HEK293 (cell line): Measurements from ENCODE around the gene NDC1.
"Not testable (repeated sequence)": the region's sequence is repeated elsewhere in the genome, so short reads cannot be mapped to it uniquely, and the experiment has no call there.

Experiments
- CTCF ChIA-PET: fragments of 350-600 bp; formaldehyde crosslinking; extraction: SDS; loops from one replicate; lab custom pipeline; 2021; ENCODE audit warnings: antibody characterized with exemption; lab: Yijun Ruan, JAX
- POLR2A ChIA-PET: fragments of 300-600 bp; formaldehyde crosslinking; extraction: SDS; loops from one replicate; lab custom pipeline; 2020; ENCODE audit warnings: antibody characterized with exemption, inconsistent platforms; lab: Yijun Ruan, JAX
- H3K27ac ChIP-seq: fragments of 200-500 bp; sonication (Bioruptor generic); 2 replicates; pipeline ENCODE4 v1.5.1; 2014; ENCODE audit warnings: low read depth, low read length, control low read depth, inconsistent platforms; ENCODE audit errors: extremely low read depth
- H3K36me3 ChIP-seq, 2 experiments: fragments of 200-500 bp in 1 of 2; sonication (Bioruptor generic) in 1 of 2; 1 replicate in 1 of 2; 2 replicates in 1 of 2; pipeline ENCODE4 v1.5.1; 2014 to 2017; ENCODE audit warnings: inconsistent platforms in 2 of 2, low read length in 2 of 2; ENCODE audit not compliant: control insufficient read depth in 2 of 2, insufficient read depth in 1 of 2
- H3K4me1 ChIP-seq: fragments of 200-500 bp; sonication (Bioruptor generic); 2 replicates; pipeline ENCODE4 v1.5.1; 2014; ENCODE audit warnings: mild to moderate bottlenecking, low read length, inconsistent platforms; ENCODE audit not compliant: control insufficient read depth, insufficient read depth
- H3K4me3 ChIP-seq: 2 replicates; pipeline ENCODE4 v1.5.1; 2011; ENCODE audit warnings: low read depth, mild to moderate bottlenecking, control low read depth, low read length, moderate library complexity
- H3K9me3 ChIP-seq: fragments of 200-500 bp; sonication (Bioruptor generic); 2 replicates; pipeline ENCODE4 v1.5.1; 2014; ENCODE audit warnings: low read depth, low read length, inconsistent platforms; ENCODE audit not compliant: control insufficient read depth, insufficient read depth
- KLF17 ChIP-seq: fragments of 450-650 bp; formaldehyde crosslinking; IDR thresholded peaks from 2 replicates; pipeline ENCODE4 v1.5.1; 2016; ENCODE audit warnings: missing biosample characterization, missing genetic modification characterization
- PRDM10 ChIP-seq: fragments of 450-650 bp; formaldehyde crosslinking; IDR thresholded peaks from 2 replicates; pipeline ENCODE4 v1.5.1; 2016; ENCODE audit warnings: missing biosample characterization, missing genetic modification characterization
- ZFP37 ChIP-seq: fragments of 450-650 bp; formaldehyde crosslinking; IDR thresholded peaks from 2 replicates; pipeline ENCODE4 v1.5.1; 2016; ENCODE audit warnings: missing biosample characterization, missing genetic modification characterization
- ZNF140 ChIP-seq: fragments of 450-650 bp; formaldehyde crosslinking; IDR thresholded peaks from 2 replicates; pipeline ENCODE4 v1.5.1; 2016; ENCODE audit warnings: missing biosample characterization, missing genetic modification characterization
- ZNF174 ChIP-seq: fragments of 450-650 bp; formaldehyde crosslinking; IDR thresholded peaks from 2 replicates; pipeline ENCODE4 v1.5.0; 2017; ENCODE audit warnings: missing biosample characterization, mild to moderate bottlenecking, missing genetic modification characterization
- ZNF221 ChIP-seq: fragments of 450-650 bp; formaldehyde crosslinking; IDR thresholded peaks from 2 replicates; pipeline ENCODE4 v1.5.1; 2017; ENCODE audit warnings: missing biosample characterization, missing genetic modification characterization, borderline replicate concordance
- ZNF239 ChIP-seq: fragments of 450-650 bp; formaldehyde crosslinking; IDR thresholded peaks from 2 replicates; pipeline ENCODE4 v1.5.1; 2016; ENCODE audit warnings: missing biosample characterization, missing genetic modification characterization
- ZNF433 ChIP-seq: fragments of 450-650 bp; formaldehyde crosslinking; IDR thresholded peaks from 2 replicates; pipeline ENCODE4 v1.5.1; 2016; ENCODE audit warnings: missing biosample characterization, missing genetic modification characterization, low read depth
- ZNF544 ChIP-seq: fragments of 450-650 bp; formaldehyde crosslinking; IDR thresholded peaks from 2 replicates; pipeline ENCODE4 v1.5.0; 2017; ENCODE audit warnings: missing biosample characterization, missing genetic modification characterization
- ZNF558 ChIP-seq: fragments of 450-650 bp; formaldehyde crosslinking; IDR thresholded peaks from 2 replicates; pipeline ENCODE4 v1.5.1; 2016; ENCODE audit warnings: missing biosample characterization, missing genetic modification characterization
- ZNF561 ChIP-seq: fragments of 450-650 bp; IDR thresholded peaks from 2 replicates; pipeline ENCODE4 v1.5.1; 2018; ENCODE audit warnings: missing biosample characterization, missing genetic modification characterization, borderline replicate concordance
- ZNF664 ChIP-seq: fragments of 450-650 bp; formaldehyde crosslinking; IDR thresholded peaks from 2 replicates; pipeline ENCODE4 v1.5.1; 2016; ENCODE audit warnings: missing biosample characterization, missing genetic modification characterization

NDC1 gene

GRCh38 chr1:53822931-53823330 lies 15.2 kb downstream of the NDC1 start:
- H3K9me3 ChIP-seq, result no peaks in the 10 kb centered on the region
- ChIA-PET POLR2A (no interaction called here), CTCF (interaction anchor here (0.9 to 1.5 kb wide), 2 partner anchors 11 to 337 kb away, joined by 3 to 8 read pairs; no protein-coding TSS in a partner anchor)
- no peak for TF ChIP-seq ZNF221 (tag by site-specific recombination)
- H3K27ac ChIP-seq, result no peak overlapping the region
- no peaks in the 10 kb centered on the region for H3K4me1 ChIP-seq
- H3K36me3 ChIP-seq, result peaks cover 42 to 74% of the 10 kb centered on the region in 2 experiments
- H3K4me3 ChIP-seq, result no peak overlapping the region

- H3K4me3 ChIP-seq, result no peak overlapping the region
- H3K36me3 ChIP-seq, result peaks cover 44 to 71% of the 10 kb centered on the region in 2 experiments
- H3K9me3 ChIP-seq, result no peaks in the 10 kb centered on the region
- no peak overlapping the region for H3K27ac ChIP-seq
- no peak for TF ChIP-seq ZFP37 (tag by site-specific recombination)
- no peak for TF ChIP-seq ZNF239 (tag by site-specific recombination)
- peak; percentile 56 for TF ChIP-seq PRDM10
- TF ChIP-seq ZNF174 (tag by site-specific recombination), result no peak
- no peaks in the 10 kb centered on the region for H3K4me1 ChIP-seq
- CTCF ChIA-PET, result interaction anchor here (0.6 to 1.0 kb wide), 2 partner anchors 8 to 11 kb away, joined by 3 read pairs; no protein-coding TSS in a partner anchor
- POLR2A ChIA-PET, result interaction anchor here (0.5 kb wide), 1 partner anchor 49 kb away, joined by 5 read pairs; no protein-coding TSS in a partner anchor
These were observed 16.7 kb downstream of the NDC1 start for GRCh38 chr1:53821380-53821779.

- POLR2A ChIA-PET, result no interaction called here
These were observed 18.7 kb downstream of the NDC1 start for GRCh38 chr1:53819387-53819786.

GRCh38 chr1:53816584-53816983 lies 21.5 kb downstream of the NDC1 start:
- peak; percentile 92 for TF ChIP-seq ZNF558 (tag by site-specific recombination)
- H3K4me3 ChIP-seq, CTCF ChIA-PET, H3K27ac ChIP-seq, H3K9me3 ChIP-seq, H3K4me1 ChIP-seq: not testable (repeated sequence)
- POLR2A ChIA-PET, result interaction anchor here (0.6 kb wide), 1 partner anchor 355 kb away, joined by 5 read pairs; no protein-coding TSS in a partner anchor
- peaks cover 30 to 71% of the 10 kb centered on the region in 2 experiments for H3K36me3 ChIP-seq

More at GRCh38 chr1:53819387-53819786, 18.7 kb downstream of the NDC1 start:
- CTCF ChIA-PET, result interaction anchor here (0.5 to 1.4 kb wide), 3 partner anchors 8 to 41 kb away, joined by 3 to 4 read pairs (median 3); no protein-coding TSS in a partner anchor
- Histone ChIP-seq H3K4me3 (no peak overlapping the region), H3K4me1 (no peaks in the 10 kb centered on the region), H3K27ac (no peak overlapping the region), H3K36me3 (peaks cover 32 to 68% of the 10 kb centered on the region in 2 experiments), H3K9me3 (no peaks in the 10 kb centered on the region)
- no peak for TF ChIP-seq ZNF433 (tag by site-specific recombination)
- TF ChIP-seq KLF17 (tag by site-specific recombination), result no peak
- TF ChIP-seq ZNF140, result no peak
- TF ChIP-seq ZNF561 (tag by site-specific recombination), result no peak
- no peak for TF ChIP-seq ZNF544 (tag by site-specific recombination)
- TF ChIP-seq ZNF664, result no peak

- H3K4me1 ChIP-seq, H3K27ac ChIP-seq, POLR2A ChIA-PET, CTCF ChIA-PET, H3K4me3 ChIP-seq, H3K9me3 ChIP-seq: not testable (repeated sequence)
- peaks cover 28 to 75% of the 10 kb centered on the region in 2 experiments for H3K36me3 ChIP-seq
These were observed 22.6 kb downstream of the NDC1 start for GRCh38 chr1:53815484-53815883.
